Brain microvascular endothelial cell (primary cell): ENCODE results near the gene TMEM270.

ENCODE experiments used
- DNase-seq: peaks from one replicate; pipeline ENCODE4 v3.0.0-alpha.2; 2020
- H3K27ac ChIP-seq: fragments of 250-450 bp; sonication (Bioruptor Pico); 2 replicates; pipeline ENCODE4 v1.5.1; 2020; ENCODE audit warnings: mild to moderate bottlenecking, moderate library complexity
- H3K27me3 ChIP-seq: fragments of 250-450 bp; sonication (Bioruptor Pico); replicated peaks from 2 replicates; pipeline ENCODE4 v1.5.1; 2020; ENCODE audit warnings: mild to moderate bottlenecking
- H3K36me3 ChIP-seq: fragments of 250-450 bp; sonication (Bioruptor Pico); replicated peaks from 2 replicates; pipeline ENCODE4 v1.5.1; 2020; ENCODE audit warnings: mild to moderate bottlenecking
- H3K4me3 ChIP-seq: 2 replicates; pipeline ENCODE4 v1.5.1; 2011; ENCODE audit warnings: low read depth, mild to moderate bottlenecking, control low read depth, low read length, moderate library complexity
- CTCF ChIP-seq: IDR thresholded peaks from 2 replicates; pipeline ENCODE4 v1.5.1; 2011; ENCODE audit warnings: low read depth, mild to moderate bottlenecking, moderate library complexity, low read length, control low read depth, inconsistent platforms; ENCODE audit errors: missing control alignments
- in situ Hi-C: cut with HindIII; loops from 2 replicates; pipeline ENCODE4 v1.10.0; 2017; ENCODE audit warnings: low sequenced_read_pairs, low pct_ligation_motif_present

Gene TMEM270

GRCh38 chr7:73822319-73823173 is 38.4 kb upstream of the TMEM270 start:
- peak overlapping the region; percentile 31 for H3K27ac ChIP-seq
- TF ChIP-seq CTCF = no peak

GRCh38 chr7:73823257-73823656 is 37.7 kb upstream of the TMEM270 start:
- Histone ChIP-seq H3K4me3 (no peak overlapping the region), H3K27me3 (no peaks in the 10 kb centered on the region), H3K36me3 (no peaks in the 10 kb centered on the region), H3K27ac (peak overlapping the region; percentile 26)
- no peak for DNase-seq
- no peak for TF ChIP-seq CTCF
- in situ Hi-C loops = no loop called here

More at GRCh38 chr7:73822319-73823173, 38.4 kb upstream of the TMEM270 start:
- Histone ChIP-seq H3K36me3 (no peaks in the 10 kb centered on the region), H3K27me3 (no peaks in the 10 kb centered on the region), H3K4me3 (no peak overlapping the region)
- in situ Hi-C loops = no loop called here
- DNase-seq = peak; percentile 92

- Histone ChIP-seq H3K27ac (no peak overlapping the region), H3K27me3 (no peaks in the 10 kb centered on the region), H3K4me3 (no peak overlapping the region), H3K36me3 (no peaks in the 10 kb centered on the region)
- in situ Hi-C loops = no loop called here
- no peak for TF ChIP-seq CTCF
- DNase-seq = no peak
Measured at GRCh38 chr7:73823873-73824592, 36.9 kb upstream of the TMEM270 start.

DNA sequence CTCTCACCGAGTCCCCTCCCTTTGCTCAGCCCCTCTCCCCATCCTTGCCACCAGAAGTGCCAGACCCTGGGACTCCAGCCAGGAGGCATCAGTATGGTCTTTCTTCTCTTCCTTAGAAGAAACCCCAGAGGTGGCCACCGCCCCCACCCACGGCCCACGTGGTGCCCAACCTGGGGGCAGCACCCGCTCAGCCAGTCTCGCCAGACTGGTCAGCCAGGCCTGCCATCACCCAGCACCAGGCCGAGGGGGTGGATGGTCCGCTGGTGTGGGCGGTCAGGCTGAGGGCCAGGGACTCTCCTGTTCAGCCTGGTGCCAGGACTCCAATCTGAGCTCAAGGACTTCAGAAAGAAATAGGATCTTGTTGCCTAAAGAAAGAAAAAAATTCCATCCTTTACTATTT is 36.0 kb upstream of the TMEM270 start:
- in situ Hi-C loops = no loop called here
- H3K27ac ChIP-seq = no peak overlapping the region
- H3K27me3 ChIP-seq = no peaks in the 10 kb centered on the region
- DNase-seq = no peak
- no peak overlapping the region for H3K4me3 ChIP-seq
- no peak for TF ChIP-seq CTCF
- H3K36me3 ChIP-seq = no peaks in the 10 kb centered on the region

DNA sequence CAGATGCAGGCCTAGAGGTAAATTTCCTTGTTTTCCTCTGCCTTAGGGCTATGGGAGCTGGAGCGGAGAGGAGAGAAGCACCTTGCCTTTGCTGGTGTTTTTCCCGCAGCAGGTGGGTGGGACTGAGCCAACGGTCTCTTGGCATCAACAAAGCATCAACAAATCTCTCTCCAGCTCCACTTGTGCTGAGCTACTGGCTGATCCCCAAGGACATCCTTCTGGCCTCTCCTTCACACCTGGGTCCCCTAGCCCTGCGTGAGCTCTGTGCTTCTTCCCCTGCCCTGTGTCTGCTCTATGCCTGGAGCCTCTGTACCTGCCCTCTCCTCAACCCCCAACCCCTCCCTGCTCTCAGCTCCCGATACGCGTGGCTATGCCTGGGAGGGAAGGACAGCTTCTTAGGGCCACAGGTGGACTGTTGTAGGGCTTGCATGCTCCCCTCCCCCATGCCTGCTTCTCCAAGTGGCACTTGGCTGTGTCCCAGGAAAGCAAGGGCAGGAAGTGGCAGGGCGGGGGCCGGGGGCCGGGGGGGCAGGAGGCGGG is 33.3 kb upstream of the TMEM270 start:
- H3K27ac ChIP-seq = no peak overlapping the region

More for the DNA sequence above, 33.3 kb upstream of the TMEM270 start:
- no peak for TF ChIP-seq CTCF
- in situ Hi-C loops = no loop called here
- no peaks in the 10 kb centered on the region for H3K27me3 ChIP-seq
- DNase-seq = no peak
- H3K36me3 ChIP-seq = no peaks in the 10 kb centered on the region
- no peak overlapping the region for H3K4me3 ChIP-seq
